GM10847 (cell line): ENCODE measurements around the gene ETV5.

Source experiments
- POLR2A ChIP-seq: IDR thresholded peaks from 2 replicates; pipeline ENCODE4 v1.6.1; 2011; ENCODE audit not compliant: insufficient read length; ENCODE audit errors: extremely low read depth

Gene ETV5

GRCh38 chr3:186108941-186109865, at the start of gene ETV5:
TSS of gene ETV5 (minus strand) at chr3:186109089. CDS start at chr3:186105868, 3,221 bp downstream.
- peak; percentile 75 for TF ChIP-seq POLR2A

- no peak for TF ChIP-seq POLR2A
Measured at GRCh38 chr3:186154641-186155040, 45.8 kb upstream of the ETV5 start.

GRCh38 chr3:186152889-186153292, 44.0 kb upstream of the ETV5 start:
- TF ChIP-seq POLR2A: no peak

GRCh38 chr3:186152361-186152798, 43.5 kb upstream of the ETV5 start:
- no peak for TF ChIP-seq POLR2A

- no peak for TF ChIP-seq POLR2A
Measured at GRCh38 chr3:186151077-186151971, 42.4 kb upstream of the ETV5 start.

- TF ChIP-seq POLR2A: no peak
Measured at GRCh38 chr3:186150041-186150830, 41.3 kb upstream of the ETV5 start.

- TF ChIP-seq POLR2A: no peak
Measured at GRCh38 chr3:186149319-186149960, 40.6 kb upstream of the ETV5 start.

- TF ChIP-seq POLR2A: no peak
Measured at GRCh38 chr3:186144257-186144656, 35.4 kb upstream of the ETV5 start.

- TF ChIP-seq POLR2A: no peak
Measured at GRCh38 chr3:186143250-186143649, 34.4 kb upstream of the ETV5 start.

- TF ChIP-seq POLR2A: no peak
Measured at GRCh38 chr3:186142393-186142932, 33.6 kb upstream of the ETV5 start.

GRCh38 chr3:186141790-186142189, 32.9 kb upstream of the ETV5 start:
- no peak for TF ChIP-seq POLR2A

- TF ChIP-seq POLR2A: no peak
Measured at GRCh38 chr3:186138272-186138981, 29.5 kb upstream of the ETV5 start.

GRCh38 chr3:186137051-186137685, 28.3 kb upstream of the ETV5 start:
- TF ChIP-seq POLR2A: no peak
